Measurements from ENCODE around the gene ZBTB40.

DNA sequence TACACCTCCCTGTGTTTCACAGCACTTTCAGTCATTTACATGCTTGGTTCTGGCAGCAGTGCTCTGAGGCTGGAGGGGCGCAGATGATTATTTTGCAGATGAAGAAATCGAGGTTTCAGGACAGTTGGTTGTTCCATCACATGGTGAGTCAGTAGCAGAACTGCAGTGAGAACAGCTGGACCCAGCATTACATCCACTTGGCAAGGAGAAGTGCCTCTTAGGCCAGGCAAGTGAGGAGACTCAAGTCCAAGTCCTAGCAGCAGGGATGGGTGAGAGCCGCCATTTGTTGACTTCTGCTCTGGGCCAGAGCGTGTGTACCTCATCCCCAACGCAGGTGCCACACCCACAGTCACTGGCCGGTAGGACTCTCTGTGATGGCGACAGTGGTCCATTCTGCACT is 84.9 kb downstream of the ZBTB40 start:
- TF ChIP-seq, protein P1, sequence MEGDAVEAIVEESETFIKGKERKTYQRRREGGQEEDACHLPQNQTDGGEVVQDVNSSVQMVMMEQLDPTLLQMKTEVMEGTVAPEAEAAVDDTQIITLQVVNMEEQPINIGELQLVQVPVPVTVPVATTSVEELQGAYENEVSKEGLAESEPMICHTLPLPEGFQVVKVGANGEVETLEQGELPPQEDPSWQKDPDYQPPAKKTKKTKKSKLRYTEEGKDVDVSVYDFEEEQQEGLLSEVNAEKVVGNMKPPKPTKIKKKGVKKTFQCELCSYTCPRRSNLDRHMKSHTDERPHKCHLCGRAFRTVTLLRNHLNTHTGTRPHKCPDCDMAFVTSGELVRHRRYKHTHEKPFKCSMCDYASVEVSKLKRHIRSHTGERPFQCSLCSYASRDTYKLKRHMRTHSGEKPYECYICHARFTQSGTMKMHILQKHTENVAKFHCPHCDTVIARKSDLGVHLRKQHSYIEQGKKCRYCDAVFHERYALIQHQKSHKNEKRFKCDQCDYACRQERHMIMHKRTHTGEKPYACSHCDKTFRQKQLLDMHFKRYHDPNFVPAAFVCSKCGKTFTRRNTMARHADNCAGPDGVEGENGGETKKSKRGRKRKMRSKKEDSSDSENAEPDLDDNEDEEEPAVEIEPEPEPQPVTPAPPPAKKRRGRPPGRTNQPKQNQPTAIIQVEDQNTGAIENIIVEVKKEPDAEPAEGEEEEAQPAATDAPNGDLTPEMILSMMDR (IDR thresholded peaks at IDR 0.05): no peak
- TF ChIP-seq POLR2A (IDR thresholded peaks at IDR 0.05; ENCODE audit: low read depth): no peak

All from esophagus muscularis mucosa (tissue), 3 donors.